ENCODE results near the gene ELN. TPM values are rescaled to one million over a fixed set of nuclear protein-coding genes. Genes with fewer than 3 reads are reported as not detected.

The ELN gene
- total RNA-seq, 4 donors from 2014 or later: 29.6 to 224 (median 108) TPM

DNA sequence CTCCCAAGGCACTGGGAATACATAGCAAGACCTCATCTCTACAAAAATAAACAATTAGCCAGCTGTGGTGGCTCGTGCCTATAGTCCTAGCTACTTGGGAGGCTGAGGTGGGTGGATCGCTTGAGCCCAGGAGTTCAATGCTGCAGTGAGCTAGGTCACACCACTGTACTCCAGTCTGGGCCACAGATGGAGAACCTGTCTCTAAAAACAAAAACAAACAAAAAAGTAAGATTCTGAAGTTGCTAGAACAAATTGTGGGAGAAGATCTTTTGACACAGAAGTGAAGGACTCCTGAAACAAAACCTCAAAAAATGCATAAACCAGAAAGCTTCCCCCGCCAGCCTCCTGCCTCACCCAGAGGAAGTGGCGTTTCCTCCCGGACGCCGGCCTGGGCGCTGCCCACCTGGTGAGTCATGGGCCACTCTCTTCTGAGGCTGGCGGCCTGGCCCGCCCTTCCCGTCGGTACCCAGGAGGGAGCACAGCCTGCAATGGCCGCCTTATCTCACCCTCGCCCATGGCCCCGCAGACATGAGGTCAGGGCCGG lies 25.4 kb upstream of the ELN start:
- no peak for TF ChIP-seq CTCF (IDR thresholded peaks at IDR 0.05; ENCODE audit: low read depth)

DNA sequence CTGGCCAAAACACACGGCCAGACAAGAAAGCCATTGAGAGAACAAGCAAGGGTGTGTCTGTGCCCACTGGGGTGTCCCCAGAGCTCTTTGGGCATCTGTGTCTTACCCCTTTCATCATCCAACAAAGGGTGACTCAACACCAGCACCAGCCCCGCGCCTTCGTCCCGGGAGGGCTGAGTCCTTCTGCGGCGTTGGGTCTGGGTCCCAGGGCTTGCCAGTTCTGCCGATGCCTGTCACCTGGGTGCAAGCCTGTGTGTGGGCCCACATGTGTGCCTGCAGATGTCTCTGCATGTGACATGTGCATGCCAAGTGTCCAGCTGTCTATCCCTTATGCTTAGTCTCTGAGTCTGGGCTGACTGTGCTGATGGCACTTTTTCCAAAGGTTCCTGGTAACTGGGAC lies 24.4 kb upstream of the ELN start:
- TF ChIP-seq CTCF (IDR thresholded peaks at IDR 0.05; ENCODE audit: low read depth): no peak

DNA sequence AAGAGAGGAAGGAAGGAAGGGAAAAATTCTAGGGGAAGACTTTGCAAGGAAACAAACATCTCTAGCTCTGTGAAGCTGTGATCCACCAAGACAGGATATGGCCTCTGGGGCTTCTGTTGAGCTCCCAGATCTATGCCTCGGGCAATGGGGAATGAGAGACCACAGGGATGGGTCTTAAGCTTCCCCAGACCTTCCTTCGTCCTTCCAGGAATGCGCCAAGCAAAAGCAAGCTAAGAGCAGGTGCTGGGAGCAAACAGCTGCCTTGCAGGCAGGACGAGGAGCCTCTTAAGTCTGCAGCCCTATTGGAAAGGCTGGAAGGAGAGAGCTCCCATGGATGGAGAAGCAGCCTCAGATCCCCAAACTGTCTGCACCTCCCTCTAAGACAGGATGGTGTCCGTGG lies 21.9 kb upstream of the ELN start:
- TF ChIP-seq CTCF (IDR thresholded peaks at IDR 0.05; ENCODE audit: low read depth): no peak

GRCh38 chr7:74006451-74007241 lies 21.3 kb upstream of the ELN start:
- TF ChIP-seq CTCF (IDR thresholded peaks at IDR 0.05; ENCODE audit: low read depth): no peak

GRCh38 chr7:74007242-74007567 lies 20.8 kb upstream of the ELN start:
- no peak for TF ChIP-seq CTCF (IDR thresholded peaks at IDR 0.05; ENCODE audit: low read depth)

DNA sequence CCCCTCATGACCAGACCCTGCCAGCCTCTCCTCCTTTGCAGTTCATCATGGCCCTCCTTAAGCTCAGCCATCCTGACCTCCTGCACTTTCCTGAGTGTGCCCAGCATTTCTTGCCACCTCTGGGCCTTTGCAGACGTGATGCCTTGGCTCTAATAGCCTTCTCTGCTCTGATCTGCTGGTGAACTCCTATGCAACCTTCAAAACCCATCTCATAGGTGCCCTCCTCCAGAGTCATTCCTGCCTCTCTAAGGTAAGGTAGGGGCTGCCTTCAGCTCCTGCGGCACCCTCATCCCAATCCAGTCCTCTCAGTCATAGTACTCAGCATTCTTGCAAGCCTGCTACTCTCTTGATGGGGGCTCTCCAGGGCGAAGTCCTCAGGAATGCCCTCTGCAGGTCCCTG lies 19.3 kb upstream of the ELN start:
- no peak for TF ChIP-seq CTCF (IDR thresholded peaks at IDR 0.05; ENCODE audit: low read depth)

- TF ChIP-seq CTCF (IDR thresholded peaks at IDR 0.05; ENCODE audit: low read depth): no peak
Observed at GRCh38 chr7:74009719-74010118, 18.3 kb upstream of the ELN start.

Measured in subcutaneous adipose tissue (tissue), 4 donors.